SK-N-SH treated with all-trans-retinoic acid at 6 μM for 48 hours (cell line): Measurements from ENCODE around the gene REEP2.

Source experiments
- ATAC-seq: fragments of 200-7000 bp; cut with Tn5 transposase; 3 replicates; pipeline ENCODE4 v1.9.1; 2020; ENCODE audit warnings: mild to moderate bottlenecking, moderate library complexity
- ARNTL ChIP-seq: fragments of 450-650 bp; formaldehyde crosslinking; IDR thresholded peaks from 2 replicates; pipeline ENCODE4 v1.5.0; 2020; ENCODE audit warnings: low read depth, mild to moderate bottlenecking, moderate library complexity, borderline replicate concordance
- BACH2 ChIP-seq: fragments of 250-450 bp; sonication (Bioruptor Pico); IDR thresholded peaks from 2 replicates; pipeline ENCODE4 v1.9.0; 2021; ENCODE audit warnings: mild to moderate bottlenecking, borderline replicate concordance
- CREB5 ChIP-seq: fragments of 250-450 bp; sonication (Bioruptor Pico); IDR thresholded peaks from 2 replicates; pipeline ENCODE4 v1.5.1; 2020; ENCODE audit warnings: low read depth, mild to moderate bottlenecking, moderate library complexity
- CSDC2 ChIP-seq: fragments of 250-450 bp; sonication (Bioruptor Pico); IDR thresholded peaks from 2 replicates; pipeline ENCODE4 v1.5.0; 2020; ENCODE audit warnings: mild to moderate bottlenecking, moderate library complexity
- ESRRG ChIP-seq: fragments of 250-450 bp; sonication (Bioruptor Pico); IDR thresholded peaks from 2 replicates; pipeline ENCODE4 v1.6.1; 2021; ENCODE audit warnings: mild to moderate bottlenecking
- GLIS3 ChIP-seq: fragments of 250-450 bp; sonication (Bioruptor Pico); IDR thresholded peaks from 2 replicates; pipeline ENCODE4 v1.5.0; 2020; ENCODE audit warnings: mild to moderate bottlenecking, moderate library complexity
- ISL1 ChIP-seq: fragments of 250-450 bp; sonication (Bioruptor Pico); IDR thresholded peaks from 2 replicates; pipeline ENCODE4 v2.1.2; 2022; ENCODE audit warnings: mild to moderate bottlenecking, moderate library complexity
- OSR1 ChIP-seq: fragments of 250-450 bp; sonication (Bioruptor Pico); IDR thresholded peaks from 2 replicates; pipeline ENCODE4 v1.8.0; 2022; ENCODE audit warnings: moderate library complexity, mild to moderate bottlenecking, inconsistent platforms
- PATZ1 ChIP-seq: fragments of 250-450 bp; sonication (Bioruptor Pico); IDR thresholded peaks from 2 replicates; pipeline ENCODE4 v1.8.0; 2020; ENCODE audit warnings: mild to moderate bottlenecking, moderate library complexity, borderline replicate concordance
- POU6F1 ChIP-seq: fragments of 250-450 bp; sonication (Bioruptor Pico); IDR thresholded peaks from 2 replicates; pipeline ENCODE4 v1.8.0; 2021; ENCODE audit warnings: low read depth, mild to moderate bottlenecking, moderate library complexity, borderline replicate concordance
- PPARA ChIP-seq: fragments of 250-450 bp; sonication (Bioruptor Pico); IDR thresholded peaks from 2 replicates; pipeline ENCODE4 v1.5.0; 2020; ENCODE audit warnings: mild to moderate bottlenecking, borderline replicate concordance
- RARB ChIP-seq: fragments of 250-450 bp; sonication (Bioruptor Pico); IDR thresholded peaks from 2 replicates; pipeline ENCODE4 v1.8.0; 2021; ENCODE audit warnings: mild to moderate bottlenecking, moderate library complexity
- SNAI2 ChIP-seq: fragments of 250-450 bp; sonication (Bioruptor Pico); IDR thresholded peaks from 2 replicates; pipeline ENCODE4 v1.5.0; 2020; ENCODE audit warnings: mild to moderate bottlenecking, moderate library complexity
- TCF4 ChIP-seq: fragments of 250-450 bp; sonication (Bioruptor Pico); IDR thresholded peaks from 2 replicates; pipeline ENCODE4 v1.8.0; 2021; ENCODE audit warnings: mild to moderate bottlenecking, moderate library complexity, borderline replicate concordance
- TOX ChIP-seq: fragments of 250-450 bp; sonication (Bioruptor Pico); IDR thresholded peaks from 2 replicates; pipeline ENCODE4 v1.8.0; 2021; ENCODE audit warnings: mild to moderate bottlenecking, moderate library complexity, borderline replicate concordance
- ZC3H10 ChIP-seq: fragments of 250-450 bp; sonication (Bioruptor Pico); IDR thresholded peaks from 2 replicates; pipeline ENCODE4 v1.5.1; 2021; ENCODE audit warnings: mild to moderate bottlenecking, moderate library complexity
- ZFP3 ChIP-seq: fragments of 250-450 bp; sonication (Bioruptor Pico); IDR thresholded peaks from 2 replicates; pipeline ENCODE4 v1.5.0; 2020; ENCODE audit warnings: mild to moderate bottlenecking, moderate library complexity
- ZFP30 ChIP-seq: fragments of 450-650 bp; formaldehyde crosslinking; IDR thresholded peaks from 2 replicates; pipeline ENCODE4 v1.5.0; 2022; ENCODE audit warnings: mild to moderate bottlenecking, moderate library complexity
- ZNF565 ChIP-seq: fragments of 450-650 bp; formaldehyde crosslinking; conservative IDR thresholded peaks from 2 replicates; pipeline ENCODE4 v1.5.0; 2020; ENCODE audit warnings: low read depth, mild to moderate bottlenecking, moderate library complexity
- ZNF70 ChIP-seq: fragments of 450-650 bp; formaldehyde crosslinking; IDR thresholded peaks from 2 replicates; pipeline ENCODE4 v1.5.0; 2020; ENCODE audit warnings: mild to moderate bottlenecking, moderate library complexity
- ZNF8 ChIP-seq: fragments of 450-650 bp; formaldehyde crosslinking; IDR thresholded peaks from 2 replicates; pipeline ENCODE4 v1.5.0; 2020; ENCODE audit warnings: mild to moderate bottlenecking, moderate library complexity
- TF ChIP-seq, protein P1 (sequence below): fragments of 250-450 bp; sonication (Bioruptor Pico); IDR thresholded peaks from 2 replicates; pipeline ENCODE4 v1.5.0; 2020; ENCODE audit warnings: mild to moderate bottlenecking, moderate library complexity

Gene REEP2

DNA sequence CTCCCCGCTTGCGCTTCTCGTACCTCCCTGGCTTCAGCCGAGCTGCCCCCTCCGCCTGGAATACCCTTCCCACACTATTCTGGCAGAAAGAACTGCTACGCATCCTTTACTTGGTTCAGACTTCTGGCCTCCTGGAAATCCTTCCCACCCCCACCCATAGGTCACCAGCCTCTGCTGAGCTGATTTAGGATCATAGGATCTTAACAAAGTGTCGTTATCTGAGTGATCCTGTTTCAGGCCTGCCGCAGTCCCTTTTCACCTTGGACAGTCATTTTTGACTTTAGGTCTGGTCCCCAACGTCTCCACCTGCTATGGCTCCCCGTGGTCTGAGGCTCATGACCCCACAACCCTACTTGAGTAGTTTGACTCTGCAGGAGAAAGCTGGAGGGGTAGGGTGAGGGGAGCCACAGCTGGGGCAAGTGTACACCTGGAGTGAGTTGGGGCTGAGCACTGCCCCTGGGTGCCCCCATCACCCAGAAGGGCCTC lies 53.7 kb downstream of the REEP2 start:
- TF ChIP-seq ISL1 (CRISPR knock-in tag) = no peak
- no peak for TF ChIP-seq POU6F1 (CRISPR knock-in tag)
- TF ChIP-seq RARB (CRISPR knock-in tag) = no peak
- TF ChIP-seq, protein P1, sequence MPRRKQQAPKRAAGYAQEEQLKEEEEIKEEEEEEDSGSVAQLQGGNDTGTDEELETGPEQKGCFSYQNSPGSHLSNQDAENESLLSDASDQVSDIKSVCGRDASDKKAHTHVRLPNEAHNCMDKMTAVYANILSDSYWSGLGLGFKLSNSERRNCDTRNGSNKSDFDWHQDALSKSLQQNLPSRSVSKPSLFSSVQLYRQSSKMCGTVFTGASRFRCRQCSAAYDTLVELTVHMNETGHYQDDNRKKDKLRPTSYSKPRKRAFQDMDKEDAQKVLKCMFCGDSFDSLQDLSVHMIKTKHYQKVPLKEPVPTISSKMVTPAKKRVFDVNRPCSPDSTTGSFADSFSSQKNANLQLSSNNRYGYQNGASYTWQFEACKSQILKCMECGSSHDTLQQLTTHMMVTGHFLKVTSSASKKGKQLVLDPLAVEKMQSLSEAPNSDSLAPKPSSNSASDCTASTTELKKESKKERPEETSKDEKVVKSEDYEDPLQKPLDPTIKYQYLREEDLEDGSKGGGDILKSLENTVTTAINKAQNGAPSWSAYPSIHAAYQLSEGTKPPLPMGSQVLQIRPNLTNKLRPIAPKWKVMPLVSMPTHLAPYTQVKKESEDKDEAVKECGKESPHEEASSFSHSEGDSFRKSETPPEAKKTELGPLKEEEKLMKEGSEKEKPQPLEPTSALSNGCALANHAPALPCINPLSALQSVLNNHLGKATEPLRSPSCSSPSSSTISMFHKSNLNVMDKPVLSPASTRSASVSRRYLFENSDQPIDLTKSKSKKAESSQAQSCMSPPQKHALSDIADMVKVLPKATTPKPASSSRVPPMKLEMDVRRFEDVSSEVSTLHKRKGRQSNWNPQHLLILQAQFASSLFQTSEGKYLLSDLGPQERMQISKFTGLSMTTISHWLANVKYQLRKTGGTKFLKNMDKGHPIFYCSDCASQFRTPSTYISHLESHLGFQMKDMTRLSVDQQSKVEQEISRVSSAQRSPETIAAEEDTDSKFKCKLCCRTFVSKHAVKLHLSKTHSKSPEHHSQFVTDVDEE (CRISPR knock-in tag) = no peak
- TF ChIP-seq ZNF70 (CRISPR knock-in tag) = no peak
- no peak for TF ChIP-seq TCF4 (CRISPR knock-in tag)
- TF ChIP-seq ARNTL (CRISPR knock-in tag) = no peak
- TF ChIP-seq ZC3H10 = no peak
- TF ChIP-seq CREB5 (CRISPR knock-in tag) = no peak
- no peak for TF ChIP-seq ZFP3 (CRISPR knock-in tag)
- no peak for TF ChIP-seq CSDC2 (CRISPR knock-in tag)
- no peak for TF ChIP-seq OSR1 (CRISPR knock-in tag)
- TF ChIP-seq PPARA = no peak
- TF ChIP-seq TOX (CRISPR knock-in tag) = no peak
- TF ChIP-seq SNAI2 (CRISPR knock-in tag) = no peak
- TF ChIP-seq GLIS3 (CRISPR knock-in tag) = no peak
- no peak for TF ChIP-seq ZNF565
- no peak for ATAC-seq

GRCh38 chr5:138495351-138495750 lies 56.5 kb downstream of the REEP2 start:
- TF ChIP-seq ISL1 (CRISPR knock-in tag) (no peak), TOX (CRISPR knock-in tag) (no peak), ZFP30 (no peak), PPARA (no peak), CREB5 (CRISPR knock-in tag) (no peak), ZNF8 (no peak), ESRRG (no peak), GLIS3 (CRISPR knock-in tag) (no peak), CSDC2 (CRISPR knock-in tag) (no peak), PATZ1 (no peak), POU6F1 (CRISPR knock-in tag) (no peak), BACH2 (no peak), ZNF565 (no peak), SNAI2 (CRISPR knock-in tag) (no peak), ZNF70 (CRISPR knock-in tag) (no peak), TCF4 (CRISPR knock-in tag) (no peak), RARB (CRISPR knock-in tag) (no peak), ARNTL (CRISPR knock-in tag) (no peak)
- TF ChIP-seq, protein P1 (CRISPR knock-in tag) = no peak
- TF ChIP-seq, all 23 proteins: peak for 0
- no peak for ATAC-seq
